HCT116 (cell line): ENCODE data around the gene KPNA3. TPM values are rescaled to one million over a fixed set of nuclear protein-coding genes. Genes with fewer than 3 reads are reported as not detected.

ENCODE experiments used
- ATAC-seq: fragments of 200-7000 bp; cut with Tn5 transposase; 2 replicates; pipeline ENCODE4 v1.9.1; 2020; ENCODE audit warnings: mild to moderate bottlenecking, moderate library complexity
- BruUV-seq: library from RNA; stranded (reverse); fragments of 400-500 nt; replicated peaks from 2 replicates; lab custom pipeline; 2021; lab: Mats Ljungman, UMichigan
- CTCF ChIA-PET: fragments of 300-600 bp; sonication (Branson Sonifier 250); formaldehyde crosslinking; loops from one replicate; lab custom pipeline; 2021; ENCODE audit warnings: antibody characterized with exemption; lab: Charles Lee
- POLR2A ChIA-PET: fragments of 300-600, 350-600 bp; sonication (Branson Sonifier 250); formaldehyde crosslinking; loops from one replicate; lab custom pipeline; 2021; ENCODE audit warnings: antibody characterized with exemption; lab: Charles Lee
- RAD21 ChIA-PET, 2 experiments: fragments of 300-600 bp; sonication (Branson Sonifier 250); formaldehyde crosslinking; loops; one replicate each; lab custom pipeline; 2023; ENCODE audit warnings: low total read pairs in 2 of 2; ENCODE audit not compliant: uncharacterized antibody in 2 of 2, unreplicated experiment in 2 of 2, low non-redundant PET in 1 of 2; lab: Charles Lee
- DNase-seq: peaks from one replicate; pipeline ENCODE4 v3.0.0-alpha.2; 2010; ENCODE audit warnings: low read depth, low spot score
- H2AFZ ChIP-seq: fragments of 200-600 bp; shearing (Covaris generic), sonication (generic); 2 replicates; pipeline ENCODE4 v1.6.1; 2017; ENCODE audit warnings: low read depth, mixed run types, mixed read lengths, antibody characterized with exemption, low read length; ENCODE audit not compliant: poor library complexity, severe bottlenecking
- H3K27ac ChIP-seq: 2 replicates; pipeline ENCODE4 v1.5.1; 2012; ENCODE audit warnings: low read depth, low read length
- H3K27me3 ChIP-seq: fragments of 200-600 bp; sonication (generic); 2 replicates; pipeline ENCODE4 v1.6.1; 2016; ENCODE audit warnings: mixed run types, low read length, mixed read lengths; ENCODE audit not compliant: insufficient read depth
- H3K36me3 ChIP-seq, 2 experiments: fragments of 200-500 bp in 1 of 2; fragments of 200-600 bp in 1 of 2; sonication (Bioruptor generic) in 1 of 2; sonication (generic) in 1 of 2; 2 replicates each; pipeline versions ENCODE4 v1.5.1 to v1.6.1; 2014 to 2016; ENCODE audit warnings: low read length in 2 of 2, inconsistent platforms in 1 of 2, mixed read lengths in 1 of 2, mixed run types in 1 of 2; ENCODE audit not compliant: insufficient read depth in 2 of 2, control insufficient read depth in 1 of 2
- H3K4me1 ChIP-seq, 2 experiments: fragments of 200-600 bp in 1 of 2; sonication (generic) in 1 of 2; 2 replicates each; pipeline versions ENCODE4 v1.5.1 to v1.6.1; 2012 to 2017; ENCODE audit warnings: low read length in 2 of 2, inconsistent platforms in 1 of 2, mild to moderate bottlenecking in 1 of 2, mixed read lengths in 1 of 2, mixed run types in 1 of 2, moderate library complexity in 1 of 2; ENCODE audit not compliant: insufficient read depth in 2 of 2, control insufficient read depth in 1 of 2
- H3K4me2 ChIP-seq: fragments of 200-600 bp; sonication (generic); 2 replicates; pipeline ENCODE4 v1.6.1; 2017; ENCODE audit warnings: mixed run types, low read length, mixed read lengths
- H3K4me3 ChIP-seq, 2 experiments: fragments of 200-600 bp in 1 of 2; sonication (generic) in 1 of 2; replicated peaks in 1 of 2; 2 replicates each; pipeline ENCODE4 v1.5.1; 2011 to 2016; ENCODE audit warnings: low read length in 2 of 2, control low read depth in 1 of 2, low read depth in 1 of 2, mild to moderate bottlenecking in 1 of 2, mixed read lengths in 1 of 2, mixed run types in 1 of 2
- H3K79me2 ChIP-seq: fragments of 200-600 bp; sonication (generic); 2 replicates; pipeline ENCODE4 v1.6.1; 2017; ENCODE audit warnings: mild to moderate bottlenecking, mixed run types, low read length, moderate library complexity, mixed read lengths; ENCODE audit not compliant: insufficient read depth
- H3K9ac ChIP-seq: fragments of 200-600 bp; sonication (generic); 2 replicates; pipeline ENCODE4 v1.6.1; 2016; ENCODE audit warnings: low read length, mixed read lengths
- H3K9me2 ChIP-seq: fragments of 200-600 bp; sonication (generic), shearing (Covaris generic); 2 replicates; pipeline ENCODE4 v1.6.1; 2017; ENCODE audit warnings: mixed run types, mild to moderate bottlenecking, moderate library complexity; ENCODE audit not compliant: insufficient read depth
- H3K9me3 ChIP-seq, 2 experiments: fragments of 200-500 bp in 1 of 2; fragments of 200-600 bp in 1 of 2; sonication (Bioruptor generic) in 1 of 2; sonication (generic) in 1 of 2; 2 replicates each; pipeline ENCODE4 v1.6.1; 2014 to 2017; ENCODE audit warnings: low read length in 2 of 2, mixed read lengths in 2 of 2, inconsistent platforms in 1 of 2, low read depth in 1 of 2, mild to moderate bottlenecking in 1 of 2, mixed run types in 1 of 2, moderate library complexity in 1 of 2; ENCODE audit not compliant: control insufficient read depth in 1 of 2, insufficient read depth in 1 of 2
- H4K20me1 ChIP-seq: fragments of 200-600 bp; sonication (generic), shearing (Covaris generic); 2 replicates; pipeline ENCODE4 v1.6.1; 2017; ENCODE audit warnings: mixed run types, mild to moderate bottlenecking, moderate library complexity; ENCODE audit not compliant: insufficient read depth
- CBX3 ChIP-seq: IDR thresholded peaks from 2 replicates; pipeline ENCODE4 v1.6.1; 2012; ENCODE audit warnings: low read depth
- CTCF ChIP-seq, 3 experiments: fragments of 200-600 bp in 1 of 3; sonication (generic) in 1 of 3; IDR thresholded peaks in 2 of 3; conservative IDR thresholded peaks in 1 of 3; 2 replicates each; pipeline ENCODE4 v1.5.1; 2012 to 2017; ENCODE audit warnings: low read depth in 2 of 3, low read length in 2 of 3, antibody characterized with exemption in 1 of 3, borderline replicate concordance in 1 of 3, control low read depth in 1 of 3, mild to moderate bottlenecking in 1 of 3, mixed read lengths in 1 of 3, mixed run types in 1 of 3, moderate library complexity in 1 of 3; ENCODE audit not compliant: insufficient read depth in 1 of 3
- EGR1 ChIP-seq: IDR thresholded peaks from 2 replicates; pipeline ENCODE4 v1.6.1; 2012; ENCODE audit warnings: low read depth
- FOSL1 ChIP-seq: IDR thresholded peaks from 2 replicates; pipeline ENCODE4 v1.6.1; 2012; ENCODE audit warnings: low read depth
- JUND ChIP-seq: IDR thresholded peaks from 2 replicates; pipeline ENCODE4 v1.6.1; 2012
- POLR2AphosphoS5 ChIP-seq: IDR thresholded peaks from 2 replicates; pipeline ENCODE4 v1.6.1; 2011; ENCODE audit warnings: mild to moderate bottlenecking, low read depth, low read length, moderate library complexity
- SIN3A ChIP-seq: IDR thresholded peaks from 2 replicates; pipeline ENCODE4 v1.6.1; 2012; ENCODE audit warnings: low read depth
- SP1 ChIP-seq: IDR thresholded peaks from 2 replicates; pipeline ENCODE4 v1.6.1; 2012; ENCODE audit warnings: low read depth
- SRF ChIP-seq: IDR thresholded peaks from 2 replicates; pipeline ENCODE4 v1.6.1; 2012; ENCODE audit warnings: low read depth
- TCF7L2 ChIP-seq: IDR thresholded peaks from 2 replicates; pipeline ENCODE4 v1.7.0; 2011; ENCODE audit warnings: borderline replicate concordance, inconsistent platforms; ENCODE audit not compliant: insufficient read depth, insufficient read length; ENCODE audit errors: extremely low read depth
- YY1 ChIP-seq: IDR thresholded peaks from 2 replicates; pipeline ENCODE4 v1.6.1; 2011; ENCODE audit warnings: low read length, low read depth, moderate library complexity, mild to moderate bottlenecking; ENCODE audit not compliant: insufficient replicate concordance; ENCODE audit errors: extremely low read depth
- ZBTB33 ChIP-seq: IDR thresholded peaks from 2 replicates; pipeline ENCODE4 v1.6.1; 2011; ENCODE audit warnings: mild to moderate bottlenecking, low read length, moderate library complexity; ENCODE audit not compliant: insufficient replicate concordance; ENCODE audit errors: extremely low read depth
- ZFX ChIP-seq: fragments of 450-650 bp; IDR thresholded peaks from 2 replicates; pipeline ENCODE4 v1.6.1; 2017
- intact Hi-C: fragments of 100-400 bp; cut with micrococcal nuclease; formaldehyde crosslinking; loops from 2 replicates; pipeline ENCODE4 v1.10.0; 2022
- total RNA-seq: library from RNA; stranded (reverse); gene quantifications from one replicate; pipeline ENCODE4 v1.2.1, GENCODE V29; 2021; ENCODE audit not compliant: unreplicated experiment

The KPNA3 gene
- total RNA-seq, 1 experiment from 2014 or later: 45.0 TPM

- RAD21 ChIA-PET: no interaction called here
These were observed 14.5 kb downstream of the KPNA3 start for GRCh38 chr13:49777746-49778614.

More at GRCh38 chr13:49777746-49778614, 14.5 kb downstream of the KPNA3 start:
- Histone ChIP-seq H3K79me2 (peaks cover 99% of the 10 kb centered on the region), H2AFZ (no peak overlapping the region), H3K36me3 (no peaks in the 10 kb centered on the region), H3K27me3 (no peaks in the 10 kb centered on the region), H3K27ac (no peak overlapping the region), H3K9ac (no peak overlapping the region), H3K4me2 (no peak overlapping the region)
- CTCF ChIA-PET: interaction anchor here (0.6 kb wide), 1 partner anchor 37 kb away, joined by 3 read pairs; no protein-coding TSS in a partner anchor
- intact Hi-C loops: no loop called here
- TF ChIP-seq POLR2AphosphoS5 (no peak), ZBTB33 (no peak), CTCF (IDR thresholded peaks at IDR 0.05 in 2 of 3, conservative IDR thresholded peaks at IDR 0.05 in 1 of 3; ENCODE audit: borderline replicate concordance in 1 of 3, insufficient read depth in 1 of 3, low read depth in 2 of 3, low read length in 2 of 3) (no peak), JUND (no peak), ZFX (no peak), SRF (no peak), YY1 (no peak), EGR1 (no peak), SIN3A (no peak), FOSL1 (no peak), TCF7L2 (no peak), CBX3 (no peak), SP1 (no peak)
- TF ChIP-seq, all 23 proteins: peak for 0
- no peaks in the 10 kb centered on the region for H3K4me1 ChIP-seq
- ATAC-seq: no peak
- DNase-seq: no peak
- H4K20me1 ChIP-seq: peaks cover 21% of the 10 kb centered on the region; the same call in 1 of the 2 replicates
- no TSS peak for BruUV-seq
- H3K9me2 ChIP-seq: no peaks in the 10 kb centered on the region
- no peak overlapping the region for H3K4me3 ChIP-seq
- POLR2A ChIA-PET: no interaction called here
- H3K9me3 ChIP-seq: no peaks in the 10 kb centered on the region
